GM23248 (cell line): ENCODE results near the gene BRD4. TPM values are rescaled to one million over a fixed set of nuclear protein-coding genes. Genes with fewer than 3 reads are reported as not detected.

Source experiments
- DNase-seq: peaks from one replicate; pipeline ENCODE4 v3.0.0-alpha.2; 2015
- H2AFZ ChIP-seq: fragments of 200-600 bp; sonication (generic); 2 replicates; pipeline ENCODE4 v1.6.1; 2016; ENCODE audit warnings: antibody characterized with exemption
- H3F3A ChIP-seq: fragments of 200-600 bp; sonication (generic); 2 replicates; pipeline ENCODE4 v1.6.1; 2016; ENCODE audit warnings: mild to moderate bottlenecking, antibody characterized with exemption, mixed run types; ENCODE audit not compliant: insufficient read depth
- H3K27ac ChIP-seq: fragments of 200-600 bp; sonication (generic); 2 replicates; pipeline ENCODE4 v1.5.1; 2016; ENCODE audit warnings: mild to moderate bottlenecking
- H3K27me3 ChIP-seq: fragments of 200-600 bp; sonication (generic); replicated peaks from 2 replicates; pipeline ENCODE4 v1.6.1; 2016; ENCODE audit warnings: mild to moderate bottlenecking; ENCODE audit not compliant: insufficient read depth
- H3K36me3 ChIP-seq: fragments of 200-600 bp; sonication (generic); 2 replicates; pipeline ENCODE4 v1.6.1; 2016; ENCODE audit warnings: low read depth, mild to moderate bottlenecking
- H3K4me1 ChIP-seq: fragments of 200-600 bp; sonication (generic); 2 replicates; pipeline ENCODE4 v1.6.1; 2016; ENCODE audit warnings: mild to moderate bottlenecking; ENCODE audit not compliant: insufficient read depth
- H3K4me2 ChIP-seq: fragments of 200-600 bp; sonication (generic); one replicate; pipeline ENCODE4 v1.6.1; 2016; ENCODE audit warnings: mild to moderate bottlenecking; ENCODE audit not compliant: unreplicated experiment
- H3K4me3 ChIP-seq: fragments of 200-600 bp; sonication (generic); 2 replicates; pipeline ENCODE4 v1.5.1; 2016; ENCODE audit warnings: mild to moderate bottlenecking
- H3K79me2 ChIP-seq: fragments of 200-600 bp; sonication (generic); 2 replicates; pipeline ENCODE4 v1.6.1; 2016; ENCODE audit warnings: mild to moderate bottlenecking; ENCODE audit not compliant: insufficient read depth
- H3K9ac ChIP-seq: fragments of 200-600 bp; sonication (generic); 2 replicates; pipeline ENCODE4 v1.6.1; 2016; ENCODE audit warnings: mild to moderate bottlenecking
- H3K9me2 ChIP-seq: fragments of 200-600 bp; sonication (generic); 2 replicates; pipeline ENCODE4 v1.6.1; 2016; ENCODE audit warnings: mixed run types, mild to moderate bottlenecking, moderate library complexity; ENCODE audit not compliant: insufficient read depth
- H3K9me3 ChIP-seq: fragments of 200-600 bp; sonication (generic); one replicate; pipeline ENCODE4 v1.6.1; 2017; ENCODE audit warnings: low read depth
- H4K20me1 ChIP-seq: fragments of 200-600 bp; sonication (generic); 2 replicates; pipeline ENCODE4 v1.6.0; 2016; ENCODE audit not compliant: insufficient read depth
- EZH2 ChIP-seq: fragments of 200-600 bp; sonication (generic); IDR thresholded peaks from 2 replicates; pipeline ENCODE4 v1.6.1; 2018; ENCODE audit warnings: antibody characterized with exemption, mild to moderate bottlenecking; ENCODE audit not compliant: insufficient read depth, poor library complexity, severe bottlenecking
- EZH2phosphoT487 ChIP-seq: fragments of 200-600 bp; sonication (generic); IDR thresholded peaks from 2 replicates; pipeline ENCODE4 v1.6.1; 2018; ENCODE audit warnings: antibody characterized with exemption, moderate library complexity, mild to moderate bottlenecking, low read depth; ENCODE audit not compliant: insufficient read depth
- WGBS, 2 experiments: methylation state at CpG; one replicate each; pipeline ENCODE4 v1.1.6; 2015 to 2017; ENCODE audit warnings: low lambda C conversion rate in 2 of 2, low coverage in 1 of 2; ENCODE audit errors: missing lambda C conversion rate in 2 of 2; 5-methylcytosine and 5-hydroxymethylcytosine counted together
- in situ Hi-C: fragments of 300-500 bp; cut with MboI; formaldehyde crosslinking; loops from 2 replicates; pipeline ENCODE4 v1.15.0; 2020
- polyA plus RNA-seq: library from polyadenylated mRNA; unstranded; fragments of >200 nt; fragmentation: Nextera tagmentation; extraction: Ambion mirVana; gene quantifications from 2 replicates; pipeline ENCODE4 v1.2.1, GENCODE V29; 2016
- total RNA-seq: library from RNA; depleted of rRNA; stranded (reverse); fragments of >200 nt; shearing (Covaris generic); gene quantifications from 2 replicates; pipeline ENCODE4 v1.2.3, GENCODE V29; 2014

The BRD4 gene
- total and polyA plus RNA-seq, 2 experiments from 2014 or later = 9.0 to 18.6 TPM

DNA sequence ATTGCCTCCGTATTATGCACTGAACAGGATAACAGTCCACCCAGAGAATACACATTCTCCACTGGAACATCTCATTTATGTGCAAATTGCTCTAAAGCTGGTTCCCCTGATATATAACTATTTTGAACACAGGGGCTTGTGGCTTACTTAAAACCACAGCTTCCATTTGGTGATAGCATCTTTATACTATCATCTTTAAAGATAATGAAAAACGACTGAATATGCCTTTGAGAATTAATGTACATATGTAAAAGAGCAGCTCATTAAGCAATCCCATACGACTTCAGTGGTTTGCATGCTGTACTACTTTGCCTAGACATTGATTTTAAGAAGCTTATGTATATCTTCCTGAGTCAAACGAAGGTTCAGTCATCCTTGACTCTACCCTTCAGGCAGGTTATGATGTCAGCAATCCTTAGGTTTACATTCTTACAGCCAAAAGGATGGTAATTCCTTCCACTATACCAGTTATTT is 40.8 kb downstream of the BRD4 start:
- peaks cover 72% of the 10 kb centered on the region for H3K4me1 ChIP-seq
- no peaks in the 10 kb centered on the region for H3K36me3 ChIP-seq
- peaks cover 100% of the 10 kb centered on the region for H3K79me2 ChIP-seq
- peak; percentile 48 for DNase-seq
- H3K9ac ChIP-seq = no peak overlapping the region
- no peaks in the 10 kb centered on the region for H3K9me2 ChIP-seq
- 57 to 59% methylated on average over 4 of the region's 4 CpGs for WGBS, 2 experiments
- peaks cover 77% of the 10 kb centered on the region for H4K20me1 ChIP-seq
- in situ Hi-C loops = no loop called here
- no peak overlapping the region for H3K4me3 ChIP-seq
- no peaks in the 10 kb centered on the region for H3K9me3 ChIP-seq
- peak overlapping the region; percentile 6 for H3K27ac ChIP-seq
- H3F3A ChIP-seq = peaks cover 66% of the 10 kb centered on the region
- TF ChIP-seq EZH2 = no peak
- no peak for TF ChIP-seq EZH2phosphoT487
- H3K4me2 ChIP-seq = no peak overlapping the region
- no peak overlapping the region for H2AFZ ChIP-seq
- no peaks in the 10 kb centered on the region for H3K27me3 ChIP-seq

- no peaks in the 10 kb centered on the region for H3K27me3 ChIP-seq
- in situ Hi-C loops = no loop called here
- WGBS, 2 experiments = 95 to 100% methylated on average over 1 of the region's 1 CpG
- no peak for TF ChIP-seq EZH2
- TF ChIP-seq EZH2phosphoT487 = no peak
- H3K4me2 ChIP-seq = no peak overlapping the region
- H3K9me3 ChIP-seq = no peaks in the 10 kb centered on the region
- H4K20me1 ChIP-seq = peaks cover 79% of the 10 kb centered on the region
- no peaks in the 10 kb centered on the region for H3K9me2 ChIP-seq
- H3F3A ChIP-seq = peaks cover 69% of the 10 kb centered on the region
- no peaks in the 10 kb centered on the region for H3K36me3 ChIP-seq
- H3K9ac ChIP-seq = no peak overlapping the region
- H3K4me1 ChIP-seq = peaks cover 68% of the 10 kb centered on the region
- H3K4me3 ChIP-seq = no peak overlapping the region
- H2AFZ ChIP-seq = no peak overlapping the region
- peak; percentile 77 for DNase-seq
- H3K79me2 ChIP-seq = peaks cover 100% of the 10 kb centered on the region
- H3K27ac ChIP-seq = peak overlapping the region; percentile 6; the same call in 1 of the 2 replicates
These were observed 41.2 kb downstream of the BRD4 start for GRCh38 chr19:15291089-15291488.

- no peak overlapping the region for H3K27ac ChIP-seq
- 95 to 97% methylated on average over 7 of the region's 7 CpGs for WGBS, 2 experiments
- H3K9me2 ChIP-seq = no peaks in the 10 kb centered on the region
- no peak for DNase-seq
- in situ Hi-C loops = no loop called here
- no peaks in the 10 kb centered on the region for H3K36me3 ChIP-seq
- H3K4me1 ChIP-seq = peaks cover 68% of the 10 kb centered on the region
- peaks cover 63% of the 10 kb centered on the region for H3F3A ChIP-seq
- H3K9ac ChIP-seq = no peak overlapping the region
- H3K4me3 ChIP-seq = no peak overlapping the region
- H4K20me1 ChIP-seq = peaks cover 84% of the 10 kb centered on the region
- H3K4me2 ChIP-seq = no peak overlapping the region
- H3K79me2 ChIP-seq = peaks cover 100% of the 10 kb centered on the region
- no peaks in the 10 kb centered on the region for H3K27me3 ChIP-seq
- TF ChIP-seq EZH2phosphoT487 (no peak), EZH2 (no peak)
- H2AFZ ChIP-seq = no peak overlapping the region
- H3K9me3 ChIP-seq = no peaks in the 10 kb centered on the region
These were observed 42.2 kb downstream of the BRD4 start for GRCh38 chr19:15290166-15290565.

- Histone ChIP-seq H3K79me2 (peaks cover 100% of the 10 kb centered on the region), H3K27ac (no peak overlapping the region), H3K9me3 (no peaks in the 10 kb centered on the region), H3K36me3 (no peaks in the 10 kb centered on the region), H3K9ac (no peak overlapping the region), H4K20me1 (peaks cover 84% of the 10 kb centered on the region), H3K27me3 (no peaks in the 10 kb centered on the region), H3K9me2 (no peaks in the 10 kb centered on the region), H3F3A (peaks cover 58% of the 10 kb centered on the region), H3K4me2 (no peak overlapping the region), H3K4me1 (peaks cover 70% of the 10 kb centered on the region), H3K4me3 (no peak overlapping the region), H2AFZ (no peak overlapping the region)
- in situ Hi-C loops = no loop called here
- 79 to 81% methylated on average over 3 of the region's 3 CpGs for WGBS, 2 experiments
- no peak for TF ChIP-seq EZH2
- TF ChIP-seq EZH2phosphoT487 = no peak
- DNase-seq = no peak
These were observed 42.7 kb downstream of the BRD4 start for GRCh38 chr19:15289673-15290072.
